ENCODE measurements around the gene LAMP2.

DNA sequence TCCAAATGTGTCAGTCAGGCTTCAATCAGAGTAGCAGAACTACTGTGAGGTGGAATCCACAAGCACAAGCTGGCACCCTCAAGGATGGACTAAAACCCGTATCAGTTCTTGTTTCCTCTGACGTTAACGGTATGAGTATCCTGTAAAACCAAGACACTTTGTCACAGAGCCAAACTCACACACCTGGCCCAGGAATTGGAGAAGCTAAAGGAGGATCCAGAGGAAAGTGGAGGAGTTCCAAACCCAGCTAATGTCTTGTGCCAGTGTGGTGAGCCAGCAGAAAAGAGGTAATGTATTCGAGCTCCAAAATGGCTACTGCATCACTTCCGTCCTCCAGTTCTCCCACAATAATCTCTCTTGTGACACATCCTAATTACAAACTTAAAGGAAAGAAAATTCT lies 62.5 kb downstream of the LAMP2 start:
- no peak for TF ChIP-seq ZNF274 (IDR thresholded peaks at IDR 0.05; ENCODE audit: low read depth, low read length)
- no peak for TF ChIP-seq YY1 (IDR thresholded peaks at IDR 0.05; ENCODE audit: insufficient read depth, insufficient read length)

Measured in NT2/D1 (cell line).